Ishikawa (cell line): Measurements from ENCODE around the gene COL9A2.

ENCODE experiments used
- EP300 ChIP-seq: IDR thresholded peaks from 2 replicates; pipeline ENCODE4 v1.6.1; 2012; ENCODE audit warnings: borderline replicate concordance
- TAF1 ChIP-seq: IDR thresholded peaks from 2 replicates; pipeline ENCODE4 v1.6.1; 2012; ENCODE audit warnings: low read depth, mild to moderate bottlenecking
- TCF12 ChIP-seq: IDR thresholded peaks from 2 replicates; pipeline ENCODE4 v1.6.1; 2012; ENCODE audit warnings: low read depth
- YY1 ChIP-seq: IDR thresholded peaks from 2 replicates; pipeline ENCODE4 v1.6.1; 2012; ENCODE audit warnings: low read depth
- ZBTB7A ChIP-seq: IDR thresholded peaks from 2 replicates; pipeline ENCODE4 v1.6.1; 2012; ENCODE audit warnings: low read depth
- TF ChIP-seq, protein P1 (sequence below): IDR thresholded peaks from 2 replicates; pipeline ENCODE4 v1.6.1; 2012
- TF ChIP-seq, protein P2 (sequence below): IDR thresholded peaks from 2 replicates; pipeline ENCODE4 v1.6.1; 2012; ENCODE audit warnings: low read depth, mild to moderate bottlenecking
- TF ChIP-seq, protein P3 (sequence below): IDR thresholded peaks from 2 replicates; pipeline ENCODE4 v1.6.1; 2012

DNA sequence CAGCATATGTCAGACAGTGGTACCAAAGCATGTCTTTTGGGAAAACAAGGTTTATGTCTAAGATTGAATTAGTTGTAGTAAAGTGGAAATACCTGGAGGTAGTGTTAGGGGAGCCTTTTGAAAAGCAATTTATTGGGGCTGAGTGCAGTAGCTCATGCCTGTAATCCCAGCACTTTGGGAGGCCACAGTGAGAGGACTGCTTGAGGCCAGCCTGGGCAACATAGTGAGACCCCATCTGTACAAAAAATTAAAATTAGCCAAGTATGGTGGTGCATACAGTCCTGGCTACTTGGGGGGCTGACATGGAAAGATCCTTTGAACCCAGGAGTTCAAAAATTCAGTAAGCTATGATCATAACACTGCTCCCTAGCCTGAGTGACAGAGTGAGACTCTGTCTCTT lies 51.8 kb downstream of the COL9A2 start:
- TF ChIP-seq, protein P1, sequence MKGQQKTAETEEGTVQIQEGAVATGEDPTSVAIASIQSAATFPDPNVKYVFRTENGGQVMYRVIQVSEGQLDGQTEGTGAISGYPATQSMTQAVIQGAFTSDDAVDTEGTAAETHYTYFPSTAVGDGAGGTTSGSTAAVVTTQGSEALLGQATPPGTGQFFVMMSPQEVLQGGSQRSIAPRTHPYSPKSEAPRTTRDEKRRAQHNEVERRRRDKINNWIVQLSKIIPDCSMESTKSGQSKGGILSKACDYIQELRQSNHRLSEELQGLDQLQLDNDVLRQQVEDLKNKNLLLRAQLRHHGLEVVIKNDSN, result no peak
- no peak for TF ChIP-seq YY1
- no peak for TF ChIP-seq TCF12
- TF ChIP-seq TAF1, result no peak
- TF ChIP-seq ZBTB7A, result no peak
- no peak for TF ChIP-seq EP300
- TF ChIP-seq, protein P2, sequence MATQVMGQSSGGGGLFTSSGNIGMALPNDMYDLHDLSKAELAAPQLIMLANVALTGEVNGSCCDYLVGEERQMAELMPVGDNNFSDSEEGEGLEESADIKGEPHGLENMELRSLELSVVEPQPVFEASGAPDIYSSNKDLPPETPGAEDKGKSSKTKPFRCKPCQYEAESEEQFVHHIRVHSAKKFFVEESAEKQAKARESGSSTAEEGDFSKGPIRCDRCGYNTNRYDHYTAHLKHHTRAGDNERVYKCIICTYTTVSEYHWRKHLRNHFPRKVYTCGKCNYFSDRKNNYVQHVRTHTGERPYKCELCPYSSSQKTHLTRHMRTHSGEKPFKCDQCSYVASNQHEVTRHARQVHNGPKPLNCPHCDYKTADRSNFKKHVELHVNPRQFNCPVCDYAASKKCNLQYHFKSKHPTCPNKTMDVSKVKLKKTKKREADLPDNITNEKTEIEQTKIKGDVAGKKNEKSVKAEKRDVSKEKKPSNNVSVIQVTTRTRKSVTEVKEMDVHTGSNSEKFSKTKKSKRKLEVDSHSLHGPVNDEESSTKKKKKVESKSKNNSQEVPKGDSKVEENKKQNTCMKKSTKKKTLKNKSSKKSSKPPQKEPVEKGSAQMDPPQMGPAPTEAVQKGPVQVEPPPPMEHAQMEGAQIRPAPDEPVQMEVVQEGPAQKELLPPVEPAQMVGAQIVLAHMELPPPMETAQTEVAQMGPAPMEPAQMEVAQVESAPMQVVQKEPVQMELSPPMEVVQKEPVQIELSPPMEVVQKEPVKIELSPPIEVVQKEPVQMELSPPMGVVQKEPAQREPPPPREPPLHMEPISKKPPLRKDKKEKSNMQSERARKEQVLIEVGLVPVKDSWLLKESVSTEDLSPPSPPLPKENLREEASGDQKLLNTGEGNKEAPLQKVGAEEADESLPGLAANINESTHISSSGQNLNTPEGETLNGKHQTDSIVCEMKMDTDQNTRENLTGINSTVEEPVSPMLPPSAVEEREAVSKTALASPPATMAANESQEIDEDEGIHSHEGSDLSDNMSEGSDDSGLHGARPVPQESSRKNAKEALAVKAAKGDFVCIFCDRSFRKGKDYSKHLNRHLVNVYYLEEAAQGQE, result no peak
- TF ChIP-seq, protein P3, sequence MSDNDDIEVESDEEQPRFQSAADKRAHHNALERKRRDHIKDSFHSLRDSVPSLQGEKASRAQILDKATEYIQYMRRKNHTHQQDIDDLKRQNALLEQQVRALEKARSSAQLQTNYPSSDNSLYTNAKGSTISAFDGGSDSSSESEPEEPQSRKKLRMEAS, result no peak
